Tibial nerve (tissue), 3 donors: Measurements from ENCODE around the gene DLG5.

Source experiments
- POLR2A ChIP-seq, 2 donors: fragments of 450-650 bp; IDR thresholded peaks; one replicate each; pipeline ENCODE4 v1.6.1; 2017; ENCODE audit warnings: antibody characterized with exemption in 2 of 2, mild to moderate bottlenecking in 2 of 2, moderate library complexity in 2 of 2
- TF ChIP-seq, protein P1 (sequence below), 5 experiments: fragments of 200-600 bp in 3 of 5; fragments of 450-650 bp in 2 of 5; sonication (generic) in 3 of 5; IDR thresholded peaks; one replicate each; pipeline ENCODE4 v1.5.1; 2016 to 2019; ENCODE audit warnings: antibody characterized with exemption in 5 of 5, mild to moderate bottlenecking in 3 of 5, moderate library complexity in 2 of 5

DNA sequence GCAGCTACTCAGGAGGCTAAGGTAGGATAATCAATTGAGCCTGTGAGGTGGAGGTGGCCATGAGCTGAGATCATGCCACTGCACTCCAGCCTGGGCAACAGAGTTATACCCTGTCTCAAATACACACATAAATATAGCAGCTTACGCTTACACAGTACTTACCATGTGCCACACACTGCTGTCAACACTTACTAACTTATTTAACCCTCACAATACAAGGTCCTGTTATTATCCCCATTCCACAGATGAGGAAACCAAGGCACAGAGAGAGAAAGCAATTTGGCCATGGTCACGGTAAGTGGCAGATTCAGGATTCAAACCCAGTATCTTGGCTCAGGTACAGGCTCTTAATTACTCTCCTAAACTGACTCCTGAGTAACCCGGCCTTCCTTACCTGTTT, 19.1 kb downstream of the DLG5 start:
- TF ChIP-seq, protein P1, sequence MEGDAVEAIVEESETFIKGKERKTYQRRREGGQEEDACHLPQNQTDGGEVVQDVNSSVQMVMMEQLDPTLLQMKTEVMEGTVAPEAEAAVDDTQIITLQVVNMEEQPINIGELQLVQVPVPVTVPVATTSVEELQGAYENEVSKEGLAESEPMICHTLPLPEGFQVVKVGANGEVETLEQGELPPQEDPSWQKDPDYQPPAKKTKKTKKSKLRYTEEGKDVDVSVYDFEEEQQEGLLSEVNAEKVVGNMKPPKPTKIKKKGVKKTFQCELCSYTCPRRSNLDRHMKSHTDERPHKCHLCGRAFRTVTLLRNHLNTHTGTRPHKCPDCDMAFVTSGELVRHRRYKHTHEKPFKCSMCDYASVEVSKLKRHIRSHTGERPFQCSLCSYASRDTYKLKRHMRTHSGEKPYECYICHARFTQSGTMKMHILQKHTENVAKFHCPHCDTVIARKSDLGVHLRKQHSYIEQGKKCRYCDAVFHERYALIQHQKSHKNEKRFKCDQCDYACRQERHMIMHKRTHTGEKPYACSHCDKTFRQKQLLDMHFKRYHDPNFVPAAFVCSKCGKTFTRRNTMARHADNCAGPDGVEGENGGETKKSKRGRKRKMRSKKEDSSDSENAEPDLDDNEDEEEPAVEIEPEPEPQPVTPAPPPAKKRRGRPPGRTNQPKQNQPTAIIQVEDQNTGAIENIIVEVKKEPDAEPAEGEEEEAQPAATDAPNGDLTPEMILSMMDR (IDR thresholded peaks at IDR 0.05): no peak
- TF ChIP-seq POLR2A (IDR thresholded peaks at IDR 0.05): no peak
